IMR-90 (cell line): ENCODE results near the gene SEPTIN10. TPM values are rescaled to one million over a fixed set of nuclear protein-coding genes. Genes with fewer than 3 reads are reported as not detected.

Experiments used
- ATAC-seq: fragments of 200-7000 bp; cut with Tn5 transposase; 2 replicates; pipeline ENCODE4 v1.9.1; 2020; ENCODE audit warnings: low read depth, mild to moderate bottlenecking, moderate library complexity
- BruUV-seq: library from RNA; stranded (reverse); fragments of 400-500 nt; replicated peaks from 2 replicates; lab custom pipeline; 2021; lab: Mats Ljungman, UMichigan
- CTCF ChIA-PET: fragments of 300-600 bp; formaldehyde crosslinking; extraction: SDS; loops from one replicate; lab custom pipeline; 2021; ENCODE audit warnings: antibody characterized with exemption; lab: Yijun Ruan, JAX
- POLR2A ChIA-PET: fragments of 300-600 bp; sonication (Branson Sonifier 250); formaldehyde crosslinking; loops from one replicate; lab custom pipeline; 2022; ENCODE audit warnings: antibody characterized with exemption; ENCODE audit not compliant: unreplicated experiment; lab: Charles Lee
- DNase-seq: peaks from one replicate; pipeline ENCODE4 v3.0.0; 2013
- H2AFZ ChIP-seq: replicated peaks from 2 replicates; pipeline ENCODE3; 2013; ENCODE audit warnings: low read length, mild to moderate bottlenecking; ENCODE audit not compliant: poor library complexity
- H2AK5ac ChIP-seq: 2 replicates; pipeline ENCODE4 v1.6.1; 2013; ENCODE audit warnings: low read depth, low read length, inconsistent platforms
- H2AK9ac ChIP-seq: replicated peaks from 2 replicates; pipeline ENCODE3; 2013; ENCODE audit warnings: mild to moderate bottlenecking, low read depth, low read length, moderate library complexity; ENCODE audit not compliant: poor library complexity
- H2BK120ac ChIP-seq: 2 replicates; pipeline ENCODE4 v1.6.1; 2013; ENCODE audit warnings: low read depth, low read length, inconsistent platforms
- H2BK15ac ChIP-seq: 3 replicates; pipeline ENCODE4 v1.6.1; 2013; ENCODE audit warnings: low read depth, low read length, inconsistent platforms
- H2BK20ac ChIP-seq: 2 replicates; pipeline ENCODE4 v1.6.1; 2013; ENCODE audit warnings: low read depth, mild to moderate bottlenecking, inconsistent platforms, low read length, moderate library complexity
- H2BK5ac ChIP-seq: 2 replicates; pipeline ENCODE4 v1.6.1; 2013; ENCODE audit warnings: mild to moderate bottlenecking, low read depth, low read length, inconsistent platforms; ENCODE audit not compliant: poor library complexity, severe bottlenecking
- H3K14ac ChIP-seq: replicated peaks from 2 replicates; pipeline ENCODE4 v1.6.1; 2013; ENCODE audit warnings: low read depth, low read length, inconsistent platforms
- H3K18ac ChIP-seq: 2 replicates; pipeline ENCODE4 v1.6.1; 2013; ENCODE audit warnings: low read depth, low read length, control low read depth
- H3K23ac ChIP-seq: 2 replicates; pipeline ENCODE4 v1.6.1; 2013; ENCODE audit warnings: low read depth, low read length, inconsistent platforms
- H3K27ac ChIP-seq: 2 replicates; pipeline ENCODE4 v1.5.1; 2013; ENCODE audit warnings: mild to moderate bottlenecking, control low read depth, low read length; ENCODE audit not compliant: insufficient read depth
- H3K27me3 ChIP-seq: 2 replicates; pipeline ENCODE4 v1.6.1; 2013; ENCODE audit warnings: low read length; ENCODE audit not compliant: control insufficient read depth, insufficient read depth
- H3K36me3 ChIP-seq: 2 replicates; pipeline ENCODE4 v1.6.1; 2013; ENCODE audit warnings: low read length, mixed read lengths; ENCODE audit not compliant: control insufficient read depth, insufficient read depth
- H3K4ac ChIP-seq: 2 replicates; pipeline ENCODE4 v1.6.1; 2013; ENCODE audit warnings: low read depth, low read length, inconsistent platforms
- H3K4me1 ChIP-seq: 2 replicates; pipeline ENCODE4 v1.6.1; 2013; ENCODE audit warnings: low read length, mixed read lengths; ENCODE audit not compliant: control insufficient read depth, insufficient read depth
- H3K4me2 ChIP-seq: 2 replicates; pipeline ENCODE4 v1.6.1; 2013; ENCODE audit warnings: low read depth, mild to moderate bottlenecking, control low read depth, low read length, moderate library complexity
- H3K4me3 ChIP-seq: 2 replicates; pipeline ENCODE4 v1.5.1; 2013; ENCODE audit warnings: low read depth, mild to moderate bottlenecking, control low read depth, low read length, moderate library complexity; ENCODE audit not compliant: insufficient read depth
- H3K56ac ChIP-seq: 2 replicates; pipeline ENCODE4 v1.6.1; 2013; ENCODE audit warnings: low read length, inconsistent platforms; ENCODE audit not compliant: insufficient read depth; ENCODE audit errors: extremely low read depth
- H3K79me1 ChIP-seq, 2 experiments: 2 replicates each; pipeline ENCODE4 v1.6.1; 2013; ENCODE audit warnings: low read length in 2 of 2, inconsistent platforms in 1 of 2, low read depth in 1 of 2
- H3K9ac ChIP-seq: 2 replicates; pipeline ENCODE4 v1.6.1; 2013; ENCODE audit warnings: low read depth, low read length, control low read depth
- H3K9me1 ChIP-seq: 2 replicates; pipeline ENCODE4 v1.6.1; 2013; ENCODE audit warnings: low read length, inconsistent platforms; ENCODE audit not compliant: insufficient read depth
- H3K9me3 ChIP-seq: 2 replicates; pipeline ENCODE4 v1.6.1; 2013; ENCODE audit warnings: low read length; ENCODE audit not compliant: control insufficient read depth, insufficient read depth
- H4K20me1 ChIP-seq: 2 replicates; pipeline ENCODE4 v1.6.1; 2013; ENCODE audit warnings: low read length, inconsistent platforms; ENCODE audit not compliant: insufficient read depth
- H4K5ac ChIP-seq: 2 replicates; pipeline ENCODE4 v1.6.1; 2013; ENCODE audit warnings: mild to moderate bottlenecking, low read depth, low read length, control low read depth
- H4K8ac ChIP-seq, 2 experiments: 2 replicates each; pipeline ENCODE4 v1.6.1; 2013; ENCODE audit warnings: low read depth in 2 of 2, low read length in 2 of 2, control low read depth in 1 of 2, inconsistent platforms in 1 of 2
- H4K91ac ChIP-seq: 2 replicates; pipeline ENCODE4 v1.6.1; 2013; ENCODE audit warnings: low read depth, low read length, inconsistent platforms; ENCODE audit not compliant: insufficient read depth
- BHLHE40 ChIP-seq: fragments of 150-350 bp; IDR thresholded peaks from 2 replicates; pipeline ENCODE4 v1.6.1; 2016; ENCODE audit warnings: mild to moderate bottlenecking, low read depth, low read length
- CEBPB ChIP-seq: IDR thresholded peaks from 2 replicates; pipeline ENCODE4 v1.6.1; 2012; ENCODE audit warnings: low read depth, low read length, improper control_type of control experiment
- CHD1 ChIP-seq: IDR thresholded peaks from 2 replicates; pipeline ENCODE4 v1.6.1; 2012; ENCODE audit warnings: low read depth, low read length, improper control_type of control experiment
- CTCF ChIP-seq: conservative IDR thresholded peaks from 2 replicates; pipeline ENCODE4 v1.5.1; 2012; ENCODE audit warnings: mild to moderate bottlenecking, low read depth, low read length, improper control_type of control experiment
- FOS ChIP-seq: fragments of 150-350 bp; IDR thresholded peaks from 2 replicates; pipeline ENCODE4 v1.6.1; 2016; ENCODE audit warnings: low read depth, low read length
- MAFK ChIP-seq: IDR thresholded peaks from 2 replicates; pipeline ENCODE4 v1.6.1; 2012; ENCODE audit warnings: low read depth, low read length, improper control_type of control experiment
- MAZ ChIP-seq: IDR thresholded peaks from 2 replicates; pipeline ENCODE4 v1.6.1; 2012; ENCODE audit warnings: low read depth, mild to moderate bottlenecking, low read length, improper control_type of control experiment, moderate library complexity, borderline replicate concordance
- MXI1 ChIP-seq: IDR thresholded peaks from 2 replicates; pipeline ENCODE4 v1.6.1; 2012; ENCODE audit warnings: low read depth, mild to moderate bottlenecking, low read length, moderate library complexity, borderline replicate concordance
- NFE2L2 ChIP-seq: fragments of 150-350 bp; IDR thresholded peaks from 2 replicates; pipeline ENCODE4 v1.6.1; 2016; ENCODE audit warnings: low read depth, mild to moderate bottlenecking, low read length
- POLR2A ChIP-seq: IDR thresholded peaks from 2 replicates; pipeline ENCODE4 v1.6.1; 2012; ENCODE audit warnings: mild to moderate bottlenecking, low read depth, low read length
- RAD21 ChIP-seq: IDR thresholded peaks from 2 replicates; pipeline ENCODE4 v1.6.1; 2012; ENCODE audit warnings: low read length, improper control_type of control experiment
- RCOR1 ChIP-seq: IDR thresholded peaks from 2 replicates; pipeline ENCODE4 v1.6.1; 2012; ENCODE audit warnings: mild to moderate bottlenecking, low read length, improper control_type of control experiment; ENCODE audit not compliant: insufficient replicate concordance
- RFX5 ChIP-seq: IDR thresholded peaks from 2 replicates; pipeline ENCODE4 v1.8.0; 2012; ENCODE audit warnings: low read depth, mild to moderate bottlenecking, low read length, moderate library complexity
- SMC3 ChIP-seq: fragments of 150-350 bp; IDR thresholded peaks from 2 replicates; pipeline ENCODE4 v1.6.1; 2016; ENCODE audit warnings: low read depth, mild to moderate bottlenecking, antibody characterized with exemption, low read length, moderate library complexity
- WGBS, 2 experiments: methylation state at CpG; one replicate each; pipeline versions ENCODE4 v1.1.5 to v1.1.7; 2013; ENCODE audit warnings: missing lambda C conversion rate in 2 of 2; ENCODE audit not compliant: insufficient read length in 1 of 2; ENCODE audit errors: extremely low coverage in 2 of 2; 5-methylcytosine and 5-hydroxymethylcytosine counted together
- dilution Hi-C: fragments of 300-500 bp; cut with HindIII; formaldehyde crosslinking; loops from one replicate; pipeline ENCODE4 v1.14.3; 2018; ENCODE audit warnings: low sequenced_read_pairs; ENCODE audit not compliant: unreplicated experiment
- in situ Hi-C: fragments of 300-500 bp; cut with MboI; formaldehyde crosslinking; loops from 3 replicates; pipeline ENCODE4 v1.14.3; 2019; ENCODE audit warnings: low sequenced_read_pairs, inconsistent platforms, mixed read lengths
- intact Hi-C: fragments of 100-400 bp; cut with micrococcal nuclease; formaldehyde crosslinking; loops from 2 replicates; pipeline ENCODE4 v1.10.0; 2022
- polyA plus RNA-seq, 3 experiments: library from polyadenylated mRNA; depleted of rRNA; stranded (reverse); fragments of >200 nt; gene quantifications; 2 replicates each; pipeline ENCODE4 v1.2.3, GENCODE V29; 2012; ENCODE audit warnings: low replicate concordance in 1 of 3
- total RNA-seq: library from RNA; depleted of rRNA; stranded (reverse); fragments of >200 nt; gene quantifications from 2 replicates; pipeline ENCODE4 v1.2.3, GENCODE V29; 2012
- TF ChIP-seq, protein P1 (sequence below): fragments of 150-350 bp; IDR thresholded peaks from 2 replicates; pipeline ENCODE4 v1.6.1; 2017; ENCODE audit warnings: mild to moderate bottlenecking, antibody characterized with exemption, low read length, low read depth
- TF ChIP-seq, protein P2 (sequence below): fragments of 150-350 bp; IDR thresholded peaks from 2 replicates; pipeline ENCODE4 v1.6.1; 2016; ENCODE audit warnings: low read depth, mild to moderate bottlenecking, low read length, moderate library complexity, borderline replicate concordance

The SEPTIN10 gene
- total and polyA plus RNA-seq, 2 of the 4 experiments (the other 2 are of a cell fraction) = 55.4 to 82.6 TPM

DNA sequence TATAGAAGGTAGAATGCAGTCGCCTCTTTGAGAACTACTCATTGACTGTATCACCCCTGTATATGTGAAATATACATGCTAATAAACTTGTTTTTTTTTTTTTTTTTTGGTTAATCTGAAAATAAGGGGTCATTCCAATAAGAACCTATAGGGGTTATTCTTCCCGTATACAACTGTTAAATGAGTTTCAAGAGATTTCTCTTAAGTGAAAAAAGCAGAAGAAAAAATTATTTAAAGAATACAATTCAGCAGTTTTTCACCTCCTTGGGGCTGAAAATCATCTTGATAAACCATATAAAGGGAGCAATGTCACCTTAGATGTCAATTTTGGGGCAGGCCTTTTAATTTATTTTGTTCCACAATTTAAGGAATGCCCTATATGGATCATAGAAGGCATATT is 66.5 kb downstream of the SEPTIN10 start:
- peaks cover 2% of the 10 kb centered on the region for H4K20me1 ChIP-seq
- intact Hi-C loops (loop anchor here (1.0 kb wide), 1 partner anchor 189 kb away; no protein-coding TSS in a partner anchor), in situ Hi-C loops (no loop called here), dilution Hi-C loops (no loop called here)
- H3K14ac ChIP-seq = no peak overlapping the region
- H2BK5ac ChIP-seq = no peak overlapping the region
- ChIA-PET POLR2A (no interaction called here), CTCF (interaction anchor here (0.7 to 3.3 kb wide), 6 partner anchors 11 to 189 kb away, joined by 3 to 18 read pairs (median 7); no protein-coding TSS in a partner anchor)
- H3K4ac ChIP-seq = no peak overlapping the region
- H4K5ac ChIP-seq = no peak overlapping the region
- H3K56ac ChIP-seq = no peak overlapping the region
- H2BK15ac ChIP-seq = no peak overlapping the region
- no peak for ATAC-seq
- no peak overlapping the region for H2AK9ac ChIP-seq
- H3K9ac ChIP-seq = no peak overlapping the region
- H3K27ac ChIP-seq = no peak overlapping the region
- H3K4me3 ChIP-seq = no peak overlapping the region
- no peaks in the 10 kb centered on the region for H3K27me3 ChIP-seq
- no TSS peak for BruUV-seq
- H4K91ac ChIP-seq = no peak overlapping the region
- no peak overlapping the region for H2AK5ac ChIP-seq
- H3K4me1 ChIP-seq = peaks cover 2% of the 10 kb centered on the region
- no peak overlapping the region for H3K23ac ChIP-seq
- no peak overlapping the region for H3K18ac ChIP-seq
- no peak overlapping the region for H3K4me2 ChIP-seq
- H2AFZ ChIP-seq = no peak overlapping the region
- peaks cover 3% of the 10 kb centered on the region; the same call in 1 of the 2 replicates for H3K9me1 ChIP-seq
- no peak overlapping the region for H4K8ac ChIP-seq
- no CpG with 5 or more reads among the region's 2 CpGs for WGBS, 2 experiments
- H2BK120ac ChIP-seq = no peak overlapping the region
- no peak overlapping the region for H2BK20ac ChIP-seq
- DNase-seq = no peak
- H3K9me3 ChIP-seq = no peaks in the 10 kb centered on the region
- peaks cover 0 to 7% of the 10 kb centered on the region in 2 experiments; a peak in 2 of 4 replicates for H3K79me1 ChIP-seq
- no peak for TF ChIP-seq MAFK
- no peak for TF ChIP-seq MAZ
- TF ChIP-seq NFE2L2 = no peak
- no peak for TF ChIP-seq FOS
- TF ChIP-seq POLR2A = no peak
- TF ChIP-seq RCOR1 = no peak
- TF ChIP-seq, protein P1, sequence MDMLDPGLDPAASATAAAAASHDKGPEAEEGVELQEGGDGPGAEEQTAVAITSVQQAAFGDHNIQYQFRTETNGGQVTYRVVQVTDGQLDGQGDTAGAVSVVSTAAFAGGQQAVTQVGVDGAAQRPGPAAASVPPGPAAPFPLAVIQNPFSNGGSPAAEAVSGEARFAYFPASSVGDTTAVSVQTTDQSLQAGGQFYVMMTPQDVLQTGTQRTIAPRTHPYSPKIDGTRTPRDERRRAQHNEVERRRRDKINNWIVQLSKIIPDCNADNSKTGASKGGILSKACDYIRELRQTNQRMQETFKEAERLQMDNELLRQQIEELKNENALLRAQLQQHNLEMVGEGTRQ = no peak
- TF ChIP-seq CHD1 = no peak
- no peak for TF ChIP-seq BHLHE40
- TF ChIP-seq CTCF = no peak
- no peak for TF ChIP-seq SMC3
- TF ChIP-seq MXI1 = no peak
- TF ChIP-seq RFX5 = no peak
- TF ChIP-seq, protein P2, sequence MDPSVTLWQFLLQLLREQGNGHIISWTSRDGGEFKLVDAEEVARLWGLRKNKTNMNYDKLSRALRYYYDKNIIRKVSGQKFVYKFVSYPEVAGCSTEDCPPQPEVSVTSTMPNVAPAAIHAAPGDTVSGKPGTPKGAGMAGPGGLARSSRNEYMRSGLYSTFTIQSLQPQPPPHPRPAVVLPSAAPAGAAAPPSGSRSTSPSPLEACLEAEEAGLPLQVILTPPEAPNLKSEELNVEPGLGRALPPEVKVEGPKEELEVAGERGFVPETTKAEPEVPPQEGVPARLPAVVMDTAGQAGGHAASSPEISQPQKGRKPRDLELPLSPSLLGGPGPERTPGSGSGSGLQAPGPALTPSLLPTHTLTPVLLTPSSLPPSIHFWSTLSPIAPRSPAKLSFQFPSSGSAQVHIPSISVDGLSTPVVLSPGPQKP = no peak
- TF ChIP-seq RAD21 = no peak
- no peak for TF ChIP-seq CEBPB
- H3K36me3 ChIP-seq = peaks cover 7% of the 10 kb centered on the region
